Measurements from ENCODE around the gene SDR9C7.
"Not testable (repeated sequence)": the region's sequence is repeated elsewhere in the genome, so short reads cannot be mapped to it uniquely, and the experiment has no call there.

SDR9C7 gene

GRCh38 chr12:56914256-56914655 is 20.0 kb downstream of the SDR9C7 start:
- DNase-seq, result no peak

GRCh38 chr12:56909403-56909802 is 24.8 kb downstream of the SDR9C7 start:
- not testable (repeated sequence) for DNase-seq

- no peak for DNase-seq
These were observed 26.1 kb downstream of the SDR9C7 start for GRCh38 chr12:56908136-56908535.

- DNase-seq, result no peak
These were observed 28.4 kb downstream of the SDR9C7 start for GRCh38 chr12:56905852-56906251.

GRCh38 chr12:56903374-56903773 is 30.8 kb downstream of the SDR9C7 start:
- no peak for DNase-seq

- not testable (repeated sequence) for DNase-seq
These were observed 32.9 kb downstream of the SDR9C7 start for GRCh38 chr12:56901313-56901712.

GRCh38 chr12:56900583-56900982 is 33.6 kb downstream of the SDR9C7 start:
- DNase-seq, result no peak

- DNase-seq, result no peak
These were observed 35.3 kb downstream of the SDR9C7 start for GRCh38 chr12:56898938-56899337.

- no peak for DNase-seq
These were observed 36.3 kb downstream of the SDR9C7 start for GRCh38 chr12:56897844-56898361.

- no peak for DNase-seq
These were observed 38.1 kb downstream of the SDR9C7 start for GRCh38 chr12:56896082-56896481.

- no peak for DNase-seq
These were observed 39.4 kb downstream of the SDR9C7 start for GRCh38 chr12:56894698-56895368.

- DNase-seq, result not testable (repeated sequence)
These were observed 42.3 kb downstream of the SDR9C7 start for GRCh38 chr12:56891885-56892284.

- no peak for DNase-seq
These were observed 47.9 kb downstream of the SDR9C7 start for GRCh38 chr12:56886319-56886718.

- no peak for DNase-seq
These were observed 48.9 kb downstream of the SDR9C7 start for GRCh38 chr12:56885316-56885715.

GRCh38 chr12:56884421-56884820 is 49.8 kb downstream of the SDR9C7 start:
- no peak for DNase-seq

GRCh38 chr12:56882407-56882806 is 51.8 kb downstream of the SDR9C7 start:
- DNase-seq, result not testable (repeated sequence)

- DNase-seq, result no peak
These were observed 53.8 kb downstream of the SDR9C7 start for GRCh38 chr12:56880125-56880992.

GRCh38 chr12:56879240-56880124 is 54.7 kb downstream of the SDR9C7 start:
- DNase-seq, result not testable (repeated sequence)

- DNase-seq, result no peak
These were observed 56.2 kb downstream of the SDR9C7 start for GRCh38 chr12:56878010-56878339.

- no peak for DNase-seq
These were observed 56.8 kb downstream of the SDR9C7 start for GRCh38 chr12:56877195-56878009.

- no peak for DNase-seq
These were observed 59.4 kb downstream of the SDR9C7 start for GRCh38 chr12:56874821-56875220.

GRCh38 chr12:56873382-56873781 is 60.8 kb downstream of the SDR9C7 start:
- DNase-seq, result no peak

All from activated CD4-positive, CD25-positive, alpha-beta regulatory T cell (primary cell).